ENCODE data around the gene GPR132. TPM values are rescaled to one million over a fixed set of nuclear protein-coding genes. Genes with fewer than 3 reads are reported as not detected.

GPR132 gene
- total and polyA plus RNA-seq, 8 donors = 0.14 to 2.3 (median 0.55) TPM

DNA sequence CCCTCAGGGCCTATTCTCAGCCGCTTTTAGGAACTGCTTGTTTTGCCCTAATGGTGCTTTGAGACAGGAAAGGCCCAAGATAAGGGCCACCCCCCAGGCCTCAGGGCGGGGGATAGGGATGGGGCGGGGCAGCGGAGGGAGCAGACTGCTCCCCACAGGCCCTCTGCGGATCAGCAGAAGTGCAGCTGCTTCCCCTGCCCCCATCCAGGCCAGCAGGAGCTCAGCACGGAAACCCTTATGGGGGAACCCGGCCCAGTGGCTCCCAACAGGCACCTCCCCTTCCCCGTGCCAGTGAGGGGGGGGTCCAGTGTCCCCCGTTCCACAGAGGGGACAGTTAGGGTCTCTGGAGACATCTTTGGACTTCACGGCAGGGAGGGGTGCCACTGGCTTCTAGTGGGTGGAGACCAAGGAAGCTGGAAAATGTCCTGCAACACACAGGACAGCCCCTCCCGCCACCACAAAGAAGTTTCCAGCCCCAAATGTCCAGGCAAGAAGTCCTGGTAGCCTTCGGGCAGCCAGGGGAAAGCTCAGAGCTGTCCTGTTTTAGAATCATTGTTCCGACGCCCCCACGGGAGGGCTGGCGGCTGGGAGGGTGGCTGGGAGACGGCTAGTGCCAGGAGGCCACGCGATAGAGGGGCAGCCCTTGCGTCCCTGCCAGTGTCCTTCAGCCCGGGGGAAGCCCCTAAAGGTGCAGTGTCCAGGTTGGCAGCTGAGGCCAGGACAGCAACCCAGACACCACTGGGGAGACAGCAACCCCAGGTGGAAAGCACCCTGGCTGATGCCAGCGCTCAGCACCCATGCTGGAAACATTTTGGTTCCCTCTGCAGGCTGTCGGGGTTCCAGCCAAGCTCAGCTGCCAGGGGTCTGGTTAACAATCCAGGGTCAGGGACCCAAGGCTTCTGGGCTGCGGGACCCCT lies 10.4 kb upstream of the GPR132 start:
- ATAC-seq (peak in 3 of 4 donors; percentile 59 to 79 (median 67)), FAIRE-seq (no peak), DNase-seq (peak in 3 of 6 donors; percentile 26 to 57 (median 57))
- H3K27me3 ChIP-seq = no peaks in the 10 kb centered on the region
- no peak overlapping the region for H3K27ac ChIP-seq
- H3K4me1 ChIP-seq = no peaks in the 10 kb centered on the region
- H3K9me3 ChIP-seq = no peaks in the 10 kb centered on the region
- no peak overlapping the region for H3K4me3 ChIP-seq
- H3K36me3 ChIP-seq = no peaks in the 10 kb centered on the region
- 44 to 48% methylated on average over 23 to 24 of the region's 24 CpGs for WGBS, 2 donors
- intact Hi-C loops (cut with DNase I) = no loop called here
- TF ChIP-seq, protein P1, sequence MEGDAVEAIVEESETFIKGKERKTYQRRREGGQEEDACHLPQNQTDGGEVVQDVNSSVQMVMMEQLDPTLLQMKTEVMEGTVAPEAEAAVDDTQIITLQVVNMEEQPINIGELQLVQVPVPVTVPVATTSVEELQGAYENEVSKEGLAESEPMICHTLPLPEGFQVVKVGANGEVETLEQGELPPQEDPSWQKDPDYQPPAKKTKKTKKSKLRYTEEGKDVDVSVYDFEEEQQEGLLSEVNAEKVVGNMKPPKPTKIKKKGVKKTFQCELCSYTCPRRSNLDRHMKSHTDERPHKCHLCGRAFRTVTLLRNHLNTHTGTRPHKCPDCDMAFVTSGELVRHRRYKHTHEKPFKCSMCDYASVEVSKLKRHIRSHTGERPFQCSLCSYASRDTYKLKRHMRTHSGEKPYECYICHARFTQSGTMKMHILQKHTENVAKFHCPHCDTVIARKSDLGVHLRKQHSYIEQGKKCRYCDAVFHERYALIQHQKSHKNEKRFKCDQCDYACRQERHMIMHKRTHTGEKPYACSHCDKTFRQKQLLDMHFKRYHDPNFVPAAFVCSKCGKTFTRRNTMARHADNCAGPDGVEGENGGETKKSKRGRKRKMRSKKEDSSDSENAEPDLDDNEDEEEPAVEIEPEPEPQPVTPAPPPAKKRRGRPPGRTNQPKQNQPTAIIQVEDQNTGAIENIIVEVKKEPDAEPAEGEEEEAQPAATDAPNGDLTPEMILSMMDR (IDR thresholded peaks at IDR 0.05) = no peak

DNA sequence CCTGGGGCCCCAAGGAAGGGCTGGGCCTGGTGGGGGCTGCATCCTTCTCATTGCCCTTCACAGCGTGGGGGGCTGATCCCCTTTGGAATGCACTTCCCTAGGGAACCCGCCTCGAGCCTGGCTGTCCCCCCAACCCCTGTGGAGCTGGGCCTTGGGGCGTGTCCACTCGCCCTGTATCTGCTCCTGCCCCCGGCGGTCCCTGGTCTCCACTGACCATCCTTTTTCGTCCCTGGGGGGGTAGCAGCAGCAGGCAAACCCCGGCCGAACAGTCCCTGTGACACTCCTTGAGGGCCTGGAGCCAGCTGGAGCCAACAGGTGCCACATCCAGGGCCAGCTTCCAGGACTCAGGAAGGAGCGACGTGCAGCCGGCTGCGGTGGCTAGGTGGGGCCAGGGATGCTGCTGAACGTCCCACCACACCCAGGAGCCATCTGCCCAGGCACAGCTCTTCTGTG lies 9.4 kb upstream of the GPR132 start:
- WGBS, 2 donors = 39 to 58% methylated on average over 13 to 15 of the region's 15 CpGs
- H3K36me3 ChIP-seq = no peaks in the 10 kb centered on the region
- no peaks in the 10 kb centered on the region for H3K9me3 ChIP-seq
- no peak overlapping the region for H3K27ac ChIP-seq
- TF ChIP-seq, protein P1 (IDR thresholded peaks at IDR 0.05) = no peak
- H3K27me3 ChIP-seq = no peaks in the 10 kb centered on the region
- no peak for FAIRE-seq
- DNase-seq = peak in 2 of 6 donors; percentile 23 to 60
- H3K4me1 ChIP-seq = no peaks in the 10 kb centered on the region
- intact Hi-C loops (cut with DNase I) = no loop called here
- ATAC-seq = no peak
- H3K4me3 ChIP-seq = no peak overlapping the region

DNA sequence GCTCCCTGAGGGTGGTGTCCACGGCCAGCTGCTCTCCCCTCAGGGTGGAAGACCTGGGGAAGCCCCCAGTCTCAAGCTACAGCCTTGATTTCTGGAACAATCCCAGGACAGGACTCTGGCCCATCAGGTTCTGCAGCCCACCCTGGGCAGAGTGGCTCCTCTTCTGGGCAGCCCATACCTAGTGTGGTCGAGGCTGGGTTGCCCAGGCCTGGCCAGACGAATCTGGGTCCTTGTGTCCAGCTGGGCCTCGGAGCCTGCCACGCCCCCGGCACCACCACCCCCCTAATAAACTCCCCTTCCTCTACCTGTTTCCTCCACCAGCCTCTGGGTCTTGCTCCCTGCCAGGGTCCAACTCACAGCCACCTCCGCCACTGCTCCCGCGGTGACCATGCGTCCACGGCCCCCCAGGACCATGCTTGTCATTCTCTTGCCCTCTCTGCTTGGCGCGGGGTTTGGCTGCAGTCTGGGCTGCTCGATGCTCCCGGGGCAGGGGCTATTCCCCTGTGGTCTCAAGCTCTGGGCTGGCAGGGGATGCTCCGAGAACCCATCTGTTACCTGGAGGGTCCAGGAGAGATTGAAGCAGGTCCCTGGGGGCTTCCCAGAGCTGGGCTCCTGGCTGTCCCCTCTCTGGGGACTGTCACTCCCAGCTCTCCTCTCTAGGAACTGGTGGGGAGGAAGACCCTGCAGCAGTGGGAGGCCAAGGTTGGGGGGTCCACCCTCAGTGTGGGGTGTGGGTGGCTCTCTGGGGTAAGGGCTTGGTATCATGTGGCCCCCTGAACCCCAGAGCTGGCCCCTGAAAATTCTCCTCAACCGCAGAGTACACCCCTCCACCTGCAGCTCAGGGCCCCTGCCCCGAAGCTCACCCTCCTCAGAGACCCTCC lies 8.7 kb upstream of the GPR132 start:
- no peak for FAIRE-seq
- H3K27ac ChIP-seq = no peak overlapping the region
- H3K27me3 ChIP-seq = no peaks in the 10 kb centered on the region
- TF ChIP-seq, protein P1 (IDR thresholded peaks at IDR 0.05) = no peak
- peak in 1 of 6 donors; percentile 60 for DNase-seq
- ATAC-seq = no peak
- no peaks in the 10 kb centered on the region for H3K36me3 ChIP-seq
- no peaks in the 10 kb centered on the region for H3K9me3 ChIP-seq
- intact Hi-C loops (cut with DNase I) = no loop called here
- no peak overlapping the region for H3K4me3 ChIP-seq
- 75 to 86% methylated on average over 18 of the region's 18 CpGs for WGBS, 2 donors
- H3K4me1 ChIP-seq = no peaks in the 10 kb centered on the region

DNA sequence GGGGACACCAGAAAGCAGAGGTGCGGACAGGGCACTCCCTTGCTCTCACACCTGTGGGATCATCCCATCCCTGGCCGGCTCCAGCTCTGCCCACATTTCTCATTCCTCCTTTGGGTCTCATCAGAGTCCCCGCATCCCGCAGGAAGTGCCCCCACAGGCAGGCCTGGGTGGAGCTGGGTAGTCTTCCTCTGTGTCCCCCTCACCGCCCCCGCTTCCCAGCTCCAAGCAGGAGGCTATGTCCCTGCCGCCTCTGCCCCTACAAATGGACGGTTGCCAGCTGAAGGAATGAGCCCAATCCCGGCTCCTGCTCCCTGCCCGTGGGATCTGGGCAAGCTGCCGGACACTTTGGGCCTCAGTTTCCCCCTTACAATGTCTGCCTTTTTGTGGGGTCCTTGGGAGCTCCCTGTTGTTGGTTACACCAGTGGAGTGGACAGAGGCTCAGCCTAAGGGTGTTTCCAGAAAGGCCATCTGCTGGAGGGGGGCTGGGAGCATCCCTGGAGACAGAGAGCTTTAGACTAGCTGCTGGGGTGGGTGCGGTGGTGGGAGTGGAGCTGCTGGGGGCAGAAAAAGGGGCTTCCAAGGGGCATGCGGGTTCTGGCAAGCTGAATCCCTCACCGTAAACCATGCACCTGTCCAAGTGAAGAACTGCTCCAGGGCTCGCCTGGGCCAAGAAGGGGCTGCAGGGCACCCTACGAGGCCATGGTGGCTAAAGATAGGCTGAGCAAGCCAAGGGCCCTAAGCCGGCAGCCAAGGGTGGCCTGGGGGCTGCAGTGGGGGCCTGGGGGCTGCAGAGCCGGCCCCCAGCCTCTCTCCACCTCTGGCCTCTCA lies 7.9 kb upstream of the GPR132 start:
- no peaks in the 10 kb centered on the region for H3K4me1 ChIP-seq

More for the DNA sequence above, 7.9 kb upstream of the GPR132 start:
- Histone ChIP-seq H3K27ac (no peak overlapping the region), H3K27me3 (no peaks in the 10 kb centered on the region), H3K9me3 (no peaks in the 10 kb centered on the region), H3K36me3 (no peaks in the 10 kb centered on the region), H3K4me3 (no peak overlapping the region)
- peak in 2 of 6 donors; percentile 26 to 70 for DNase-seq
- TF ChIP-seq, protein P1 (IDR thresholded peaks at IDR 0.05) = no peak
- intact Hi-C loops (cut with DNase I) = no loop called here
- no peak for FAIRE-seq
- no peak for ATAC-seq
- 60 to 74% methylated on average over 18 of the region's 18 CpGs for WGBS, 2 donors

All from pancreas (tissue), 10 donors.